HG02870 (cell line): ENCODE measurements around the gene GALM.
A peak's percentile ranks its signal among the peaks of the same experiment; 100 is the strongest.
"Not testable (repeated sequence)": the region's sequence is repeated elsewhere in the genome, so short reads cannot be mapped to it uniquely, and the experiment has no call there.

Experiments used
- ATAC-seq: cut with Tn5 transposase; IDR thresholded peaks from one replicate; pipeline ENCODE4 v1.9.1; 2021; ENCODE audit warnings: mild to moderate bottlenecking, moderate library complexity; ENCODE audit not compliant: unreplicated experiment

GALM gene

GRCh38 chr2:38665854-38666555, at the start of gene GALM:
Gene GALM, plus strand, starts transcription at chr2:38666114. Its CDS starts 48 bp downstream, at chr2:38666162.
- no peak for ATAC-seq

GRCh38 chr2:38617301-38617700, 48.6 kb upstream of the GALM start:
- ATAC-seq: no peak

- ATAC-seq: no peak
Measured at GRCh38 chr2:38619458-38620164, 46.3 kb upstream of the GALM start.

- ATAC-seq: no peak
Measured at GRCh38 chr2:38620282-38620977, 45.5 kb upstream of the GALM start.

- no peak for ATAC-seq
Measured at GRCh38 chr2:38621018-38621417, 44.9 kb upstream of the GALM start.

- ATAC-seq: no peak
Measured at GRCh38 chr2:38622210-38622609, 43.7 kb upstream of the GALM start.

GRCh38 chr2:38626326-38627035, 39.4 kb upstream of the GALM start:
- ATAC-seq: no peak

GRCh38 chr2:38627391-38627790, 38.5 kb upstream of the GALM start:
- ATAC-seq: no peak

- ATAC-seq: no peak
Measured at GRCh38 chr2:38629684-38630083, 36.2 kb upstream of the GALM start.

- no peak for ATAC-seq
Measured at GRCh38 chr2:38631976-38632375, 33.9 kb upstream of the GALM start.

GRCh38 chr2:38632980-38633379, 32.9 kb upstream of the GALM start:
- ATAC-seq: no peak

GRCh38 chr2:38633895-38634294, 32.0 kb upstream of the GALM start:
- no peak for ATAC-seq

GRCh38 chr2:38634684-38635083, 31.2 kb upstream of the GALM start:
- ATAC-seq: peak; percentile 92

GRCh38 chr2:38635139-38635538, 30.8 kb upstream of the GALM start:
- no peak for ATAC-seq

- no peak for ATAC-seq
Measured at GRCh38 chr2:38636069-38636468, 29.8 kb upstream of the GALM start.

- ATAC-seq: not testable (repeated sequence)
Measured at GRCh38 chr2:38642373-38643017, 23.4 kb upstream of the GALM start.

GRCh38 chr2:38643021-38643671, 22.8 kb upstream of the GALM start:
- ATAC-seq: no peak

GRCh38 chr2:38643683-38644511, 22.0 kb upstream of the GALM start:
- ATAC-seq: not testable (repeated sequence)

GRCh38 chr2:38648107-38648761, 17.7 kb upstream of the GALM start:
- ATAC-seq: no peak
